Kidney tubule cell (primary cell): ENCODE results near the gene SLC29A4.
"Not testable (repeated sequence)": the region's sequence is repeated elsewhere in the genome, so short reads cannot be mapped to it uniquely, and the experiment has no call there.

Experiments used
- DNase-seq: peaks from one replicate; pipeline ENCODE4 v3.0.0-alpha.2; 2018; ENCODE audit warnings: low spot score

The SLC29A4 gene

DNA sequence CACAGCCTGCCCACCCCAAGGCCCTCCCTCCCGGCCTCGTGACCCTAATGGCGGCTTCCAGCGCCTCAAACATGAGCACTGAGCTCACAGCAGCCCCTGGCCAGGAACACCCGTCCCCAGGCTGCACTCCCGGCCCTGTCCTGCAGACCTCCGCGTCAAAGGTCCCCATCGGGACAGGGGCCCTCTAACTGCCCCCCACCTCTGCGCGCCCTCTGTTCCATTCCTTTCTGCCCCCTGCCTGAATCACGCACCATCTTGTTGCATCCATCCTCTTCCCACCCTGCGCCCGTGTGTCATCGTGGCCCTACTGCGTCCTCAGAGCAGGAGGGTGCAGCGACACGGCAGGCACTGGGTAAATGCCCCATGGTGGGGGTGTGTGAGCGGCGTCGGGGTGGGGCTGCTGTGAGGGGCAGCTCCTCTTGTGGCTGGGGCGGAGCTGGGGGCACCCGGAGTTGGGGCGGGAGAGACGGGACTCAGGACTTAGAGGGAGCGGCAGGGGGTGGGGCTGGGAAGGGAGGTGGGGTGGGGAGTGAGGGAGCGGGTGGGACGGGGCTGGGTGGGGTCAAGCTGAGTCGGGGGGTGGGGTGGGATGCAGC, 13.4 kb downstream of the SLC29A4 start:
- DNase-seq = no peak

DNA sequence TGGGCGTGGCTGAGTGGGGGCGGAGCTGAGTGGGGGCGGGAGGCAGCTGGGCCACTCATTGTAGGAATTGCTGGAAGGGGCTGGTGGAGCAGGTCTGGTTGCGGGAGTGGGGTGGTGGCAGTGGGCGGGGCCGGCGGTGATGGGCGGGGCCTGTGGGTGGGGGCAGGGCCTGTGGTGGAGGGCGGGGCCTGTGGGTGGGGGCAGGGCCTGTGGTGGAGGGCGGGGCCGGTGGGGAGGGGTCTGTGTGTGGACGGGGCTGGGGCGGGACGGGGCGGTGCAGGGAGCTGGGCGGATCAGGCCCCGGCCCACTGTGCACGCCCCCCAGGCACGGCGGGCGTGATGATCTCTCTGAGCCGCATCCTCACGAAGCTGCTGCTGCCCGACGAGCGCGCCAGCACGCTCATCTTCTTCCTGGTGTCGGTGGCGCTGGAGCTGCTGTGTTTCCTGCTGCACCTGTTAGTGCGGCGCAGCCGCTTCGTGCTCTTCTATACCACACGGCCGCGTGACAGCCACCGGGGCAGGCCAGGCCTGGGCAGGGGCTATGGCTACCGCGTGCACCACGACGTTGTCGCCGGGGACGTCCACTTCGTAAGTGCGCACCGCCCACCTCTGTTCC, 14.0 kb downstream of the SLC29A4 start:
- DNase-seq = no peak

- DNase-seq = no peak
These were observed 17.6 kb downstream of the SLC29A4 start for GRCh38 chr7:5300366-5300765.

GRCh38 chr7:5302577-5302976, 19.8 kb downstream of the SLC29A4 start:
- DNase-seq = no peak

- DNase-seq = no peak
These were observed 20.3 kb downstream of the SLC29A4 start for GRCh38 chr7:5303061-5303460.

DNA sequence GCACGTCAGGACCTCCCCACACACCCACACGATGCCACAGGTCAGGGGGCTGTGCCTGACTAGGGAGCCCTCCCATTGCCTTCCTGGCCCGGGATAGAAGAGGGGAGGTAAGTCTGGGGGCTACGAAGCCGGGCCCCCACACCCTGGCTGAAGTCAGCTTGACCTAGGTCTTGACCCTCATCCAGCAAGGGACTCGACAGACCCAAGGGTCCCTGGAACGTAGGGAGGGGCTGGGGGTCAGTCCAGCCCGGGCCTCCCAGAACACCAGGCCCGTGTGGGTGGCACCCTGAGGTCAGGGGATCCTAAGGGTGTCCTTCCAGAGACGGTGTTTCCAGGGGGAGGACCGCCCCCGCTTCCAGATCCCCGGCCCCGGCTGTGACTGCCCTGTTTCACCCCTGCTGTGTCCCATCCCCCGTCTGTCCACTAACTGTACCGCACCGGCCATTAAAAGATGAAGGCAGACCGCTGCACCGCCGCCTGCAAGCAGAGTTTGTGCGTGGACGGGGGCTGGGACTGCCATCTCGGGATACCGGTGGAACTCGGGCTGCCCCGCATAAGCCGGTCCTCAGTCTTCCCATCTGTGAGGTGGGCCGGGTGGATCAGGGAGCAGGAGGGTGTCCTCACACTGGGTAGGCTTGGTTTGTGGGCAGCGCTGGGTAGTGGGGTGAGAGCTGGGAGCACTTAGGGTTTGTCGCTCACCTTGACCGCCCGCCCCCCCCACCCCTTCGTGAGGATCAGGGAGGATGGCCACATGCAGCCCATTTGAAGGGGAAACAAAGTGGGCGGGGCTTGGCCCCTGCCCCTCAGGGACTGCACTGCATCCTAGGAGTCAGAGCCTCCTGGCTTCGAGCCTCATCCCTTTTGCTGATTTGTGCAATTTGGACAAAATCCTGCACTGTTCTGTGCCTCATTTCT, 21.1 kb downstream of the SLC29A4 start:
- DNase-seq = no peak

DNA sequence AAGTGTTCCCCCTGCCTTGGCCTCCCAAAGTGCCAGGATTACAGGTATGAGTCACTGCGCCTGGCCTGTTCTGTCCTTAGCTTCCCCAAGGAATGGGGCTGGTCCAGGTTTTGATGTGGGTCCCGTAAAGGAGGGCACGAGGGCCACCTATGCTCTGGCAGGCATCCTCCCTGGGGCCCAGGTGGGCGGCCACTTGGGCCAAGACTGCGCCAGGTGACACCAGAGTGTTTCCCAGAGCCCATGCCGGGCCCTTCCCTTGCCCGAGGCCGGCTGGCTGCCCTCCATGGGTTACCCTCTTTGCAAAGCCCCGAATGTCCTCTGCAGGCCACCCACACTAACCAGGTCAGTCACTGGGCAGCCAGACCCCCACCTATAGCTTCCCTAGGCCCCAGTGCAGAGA, 22.3 kb downstream of the SLC29A4 start:
- DNase-seq = not testable (repeated sequence)

DNA sequence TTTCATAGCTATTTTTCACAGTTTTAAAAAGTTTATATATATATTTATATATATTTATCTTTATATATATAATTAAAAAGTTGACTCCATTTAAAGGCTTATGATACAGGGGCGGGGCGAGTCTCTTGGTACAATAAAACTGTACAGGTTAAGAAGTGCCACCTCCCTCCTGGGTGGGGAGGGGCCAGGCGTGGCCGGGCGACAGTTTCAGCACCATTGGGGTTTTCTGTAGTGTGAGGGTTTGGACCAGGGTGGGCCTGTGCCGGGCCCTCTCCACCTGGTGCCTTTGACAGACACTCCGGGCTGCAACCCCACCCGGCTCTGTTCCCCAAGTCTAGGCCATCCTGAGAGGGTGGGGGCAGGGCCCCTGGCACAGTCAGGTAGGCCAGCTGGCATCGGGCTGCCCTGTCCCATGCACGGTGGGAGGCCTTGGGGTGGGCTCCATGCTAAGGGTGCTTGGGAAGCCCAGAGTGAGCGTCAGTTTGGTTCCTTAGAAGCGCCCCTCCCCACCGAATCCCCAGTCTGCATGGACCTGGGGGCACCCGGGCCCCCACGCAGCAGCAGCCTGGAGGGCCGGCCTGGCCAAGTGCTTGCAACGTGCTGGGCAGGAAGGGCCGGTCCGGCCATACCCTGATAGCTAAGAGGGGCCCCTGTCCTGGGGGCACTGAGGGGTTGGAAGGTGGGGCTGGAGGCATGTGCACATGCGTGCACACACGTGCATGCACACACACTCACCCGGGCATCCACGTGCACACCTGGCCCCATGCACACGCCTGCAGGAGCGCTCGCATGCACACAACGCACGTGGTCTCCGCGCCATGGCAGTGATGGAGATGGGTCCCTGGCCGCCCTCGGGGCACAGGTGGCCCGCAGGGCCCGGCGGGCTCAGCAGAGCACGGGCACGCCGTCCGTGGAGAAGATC, 24.7 kb downstream of the SLC29A4 start:
- not testable (repeated sequence) for DNase-seq

DNA sequence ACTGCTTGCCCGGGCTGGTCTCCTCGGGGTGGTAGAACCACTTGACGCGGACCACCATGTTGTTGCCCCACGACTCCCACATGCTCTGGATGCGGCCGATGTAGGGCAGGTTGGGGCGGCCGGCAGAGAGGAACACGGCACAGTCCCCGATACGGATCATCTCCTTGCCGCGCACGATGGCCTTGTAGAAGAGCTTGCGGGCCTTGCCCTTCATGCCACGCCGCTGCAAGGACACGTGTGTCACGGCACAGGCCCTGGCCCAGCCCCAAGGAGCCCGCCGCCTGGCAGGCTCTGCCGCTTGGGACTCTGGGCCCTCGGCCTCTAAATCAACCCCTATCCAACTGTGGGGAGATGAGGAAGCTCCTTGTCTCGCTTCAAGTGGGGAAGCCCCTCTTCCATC, 26.4 kb downstream of the SLC29A4 start:
- DNase-seq = no peak

GRCh38 chr7:5310822-5311405, 28.2 kb downstream of the SLC29A4 start:
- no peak for DNase-seq

DNA sequence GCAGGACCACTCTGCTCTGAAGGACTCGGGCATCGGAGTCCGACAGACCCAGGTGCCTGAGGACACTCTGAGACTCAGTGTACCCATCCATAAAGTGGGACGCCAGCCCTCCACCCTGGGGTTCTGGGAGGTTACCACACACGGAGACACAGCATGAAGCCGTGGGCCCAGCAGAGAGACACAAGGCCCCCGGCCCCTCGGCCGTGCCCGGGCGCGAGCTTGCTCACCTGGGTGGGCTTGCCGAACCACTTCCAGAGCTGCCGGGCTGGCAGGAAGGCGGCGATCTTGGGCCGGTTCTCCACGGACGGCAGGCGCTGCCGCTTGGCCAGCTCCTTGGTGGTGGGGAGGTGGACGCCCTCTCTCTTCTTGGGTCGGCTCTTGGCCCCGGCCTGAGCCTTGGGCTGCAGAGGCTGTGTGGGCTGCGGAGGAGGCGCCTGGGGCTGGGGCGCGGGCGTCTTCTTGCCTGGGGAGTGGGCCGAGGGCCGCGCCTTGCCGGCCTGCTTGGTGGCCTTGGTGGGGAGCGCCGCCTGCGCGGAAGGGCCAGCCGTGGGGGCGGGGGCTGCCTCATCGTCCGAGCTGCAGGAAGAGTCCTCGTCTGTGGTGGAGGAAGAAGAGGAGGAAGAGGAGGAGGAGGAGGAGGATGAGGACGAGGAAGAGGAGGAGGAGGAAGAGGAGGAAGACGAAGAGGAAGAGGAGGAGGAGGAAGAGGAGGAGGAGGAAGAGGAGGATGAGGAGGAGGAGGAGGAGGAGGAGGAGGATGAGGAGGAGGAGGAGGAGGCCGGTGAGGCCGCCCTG, 29.7 kb downstream of the SLC29A4 start:
- not testable (repeated sequence) for DNase-seq

- not testable (repeated sequence) for DNase-seq
These were observed 30.5 kb downstream of the SLC29A4 start for GRCh38 chr7:5313076-5313885.

GRCh38 chr7:5314864-5315263, 32.1 kb downstream of the SLC29A4 start:
- no peak for DNase-seq

GRCh38 chr7:5315761-5316160, 33.0 kb downstream of the SLC29A4 start:
- no peak for DNase-seq

- not testable (repeated sequence) for DNase-seq
These were observed 35.9 kb downstream of the SLC29A4 start for GRCh38 chr7:5318613-5319012.

- no peak for DNase-seq
These were observed 37.6 kb downstream of the SLC29A4 start for GRCh38 chr7:5320391-5320790.

DNA sequence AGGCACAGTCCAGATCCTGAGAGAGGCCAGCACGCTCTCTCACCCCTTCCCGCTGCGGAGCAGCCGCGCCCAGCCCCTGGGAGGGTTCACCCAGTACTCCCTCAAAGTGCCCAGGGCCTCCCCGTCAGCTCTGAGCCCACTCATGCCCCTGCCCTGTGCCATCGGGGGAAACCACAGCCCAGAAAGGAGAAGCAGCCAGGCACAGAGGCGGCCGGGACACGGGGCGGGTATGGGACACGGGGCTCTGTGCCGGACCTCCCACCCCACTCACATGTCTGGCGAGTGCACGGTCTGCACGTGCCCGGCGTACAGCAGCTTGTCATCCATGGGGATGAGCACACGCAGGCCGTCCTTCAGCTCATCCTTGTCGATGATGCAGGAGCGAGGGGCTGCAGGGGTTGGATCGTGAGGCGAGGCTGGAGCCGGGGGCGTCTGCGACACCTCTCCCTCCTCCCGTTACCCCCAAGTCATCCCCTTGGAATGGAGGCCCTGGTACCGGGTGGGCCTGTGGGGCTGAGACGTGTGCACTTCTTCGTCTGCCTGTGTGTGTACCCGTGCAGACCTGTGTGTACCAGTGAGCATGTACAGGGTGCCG, 38.2 kb downstream of the SLC29A4 start:
- no peak for DNase-seq

- no peak for DNase-seq
These were observed 40.1 kb downstream of the SLC29A4 start for GRCh38 chr7:5322621-5323410.
